ENCODE data around the gene FAM131C. TPM values are rescaled to one million over a fixed set of nuclear protein-coding genes. Genes with fewer than 3 reads are reported as not detected.

FAM131C gene
- total RNA-seq, 1 experiment from 2014 or later = 3.4 TPM

DNA sequence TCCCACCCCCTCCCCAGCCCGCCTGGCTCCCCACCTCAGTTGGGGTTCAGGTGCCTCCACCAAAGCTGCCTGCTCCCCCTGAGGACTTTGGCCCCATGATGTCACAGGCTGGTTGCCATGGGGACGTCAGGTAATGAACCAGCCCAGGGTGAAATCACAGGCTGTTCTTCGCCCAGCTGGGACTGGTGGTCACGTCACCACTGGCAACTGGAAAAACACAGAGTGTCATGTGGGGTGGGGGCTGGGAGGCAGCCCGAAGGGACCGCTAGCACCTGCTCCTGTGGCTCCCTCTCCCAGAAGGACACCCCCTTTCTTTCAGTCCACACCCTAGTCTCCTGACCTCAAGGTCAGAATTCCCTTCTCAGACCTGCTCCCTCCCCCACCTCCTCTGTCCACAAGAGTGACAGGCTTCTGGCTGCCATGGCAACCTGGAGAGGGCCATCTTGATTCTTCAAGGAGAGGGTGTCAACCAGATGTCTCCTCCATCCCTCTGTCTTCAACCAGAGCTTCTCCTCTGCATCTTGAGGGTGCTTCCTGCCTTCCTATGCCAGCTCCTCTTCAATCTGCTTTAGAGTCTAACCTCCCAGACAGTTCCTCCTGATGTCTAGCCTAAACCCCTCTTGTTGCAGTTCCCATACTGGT, 6.2 kb downstream of the FAM131C start:
- no peak overlapping the region for H3K27ac ChIP-seq (ENCODE audit: low read length)
- H3K27me3 ChIP-seq (ENCODE audit: control insufficient read depth, insufficient read depth, low read length) = no peaks in the 10 kb centered on the region
- ChIA-PET CTCF (interaction anchor here (0.6 to 1.4 kb wide), 3 partner anchors 11 to 110 kb away, joined by 3 to 6 read pairs (median 5); no protein-coding TSS in a partner anchor), POLR2A (no interaction called here)
- in situ Hi-C loops (cut with HindIII; ENCODE audit: low pct_unique_long_range_greater_than_20kb, low sequenced_read_pairs) (no loop called here), intact Hi-C loops (cut with micrococcal nuclease; ENCODE audit: unreplicated experiment) (no loop called here)
- H3K36me3 ChIP-seq (ENCODE audit: control insufficient read depth, insufficient read depth, low read length) = no peaks in the 10 kb centered on the region
- H3K9me3 ChIP-seq (ENCODE audit: control insufficient read depth, insufficient read depth, low read depth, low read length) = no peaks in the 10 kb centered on the region
- no TSS peak for BruUV-seq (replicated peaks)
- peaks cover 3% of the 10 kb centered on the region; the same call in 1 of the 2 replicates for H3K4me1 ChIP-seq (ENCODE audit: control insufficient read depth, insufficient read depth, low read length)
- no peak for TF ChIP-seq REST (IDR thresholded peaks at IDR 0.05; ENCODE audit: insufficient read depth in 1 of 2, low read depth in 2 of 2, low read length in 1 of 2)
- TF ChIP-seq POLR2AphosphoS5 (IDR thresholded peaks at IDR 0.05; ENCODE audit: low read depth, low read length) = no peak
- TF ChIP-seq TCF7L2 (IDR thresholded peaks at IDR 0.05; ENCODE audit: low read depth, low read length) = no peak
- no peak for TF ChIP-seq CTCF (IDR thresholded peaks at IDR 0.05)
- no peak for TF ChIP-seq SIN3A (IDR thresholded peaks at IDR 0.05; ENCODE audit: borderline replicate concordance, insufficient read depth, low read depth, low read length)
- ATAC-seq (no peak), DNase-seq (ENCODE audit: low read depth, low spot score) (no peak)
- no peak overlapping the region for H3K4me3 ChIP-seq (ENCODE audit: low read depth in 2 of 2, low read length in 2 of 2)

DNA sequence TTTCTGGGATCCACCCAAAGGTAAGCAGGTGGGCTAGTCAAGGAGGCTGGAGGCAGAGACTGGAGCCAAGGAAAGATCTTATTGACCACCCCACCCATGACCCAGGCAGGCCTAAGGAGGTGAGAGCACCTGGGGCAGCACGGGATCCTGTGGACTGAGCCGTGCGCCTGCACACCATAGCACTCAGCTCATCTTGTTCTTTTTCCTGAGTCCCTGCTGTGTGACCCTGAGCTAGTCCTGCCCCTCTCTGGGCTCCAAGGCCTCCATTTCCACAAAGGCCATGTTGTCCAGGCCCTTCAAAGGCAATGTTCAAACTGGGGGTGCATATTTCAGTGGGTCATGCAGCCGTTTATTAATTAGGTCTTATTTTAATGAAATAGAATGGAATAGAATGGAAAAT, 7.2 kb downstream of the FAM131C start:
- no peaks in the 10 kb centered on the region for H3K27me3 ChIP-seq (ENCODE audit: control insufficient read depth, insufficient read depth, low read length)
- in situ Hi-C loops (cut with HindIII; ENCODE audit: low pct_unique_long_range_greater_than_20kb, low sequenced_read_pairs) (no loop called here), intact Hi-C loops (cut with micrococcal nuclease; ENCODE audit: unreplicated experiment) (no loop called here)
- ChIA-PET CTCF (no interaction called here), POLR2A (no interaction called here)
- no peaks in the 10 kb centered on the region for H3K36me3 ChIP-seq (ENCODE audit: control insufficient read depth, insufficient read depth, low read length)
- no peak overlapping the region for H3K27ac ChIP-seq (ENCODE audit: low read length)
- peaks cover 3% of the 10 kb centered on the region; the same call in 1 of the 2 replicates for H3K4me1 ChIP-seq (ENCODE audit: control insufficient read depth, insufficient read depth, low read length)
- TF ChIP-seq SIN3A (IDR thresholded peaks at IDR 0.05; ENCODE audit: borderline replicate concordance, insufficient read depth, low read depth, low read length) = no peak
- TF ChIP-seq TCF7L2 (IDR thresholded peaks at IDR 0.05; ENCODE audit: low read depth, low read length) = no peak
- no peak for TF ChIP-seq POLR2AphosphoS5 (IDR thresholded peaks at IDR 0.05; ENCODE audit: low read depth, low read length)
- no peak for TF ChIP-seq REST (IDR thresholded peaks at IDR 0.05; ENCODE audit: insufficient read depth in 1 of 2, low read depth in 2 of 2, low read length in 1 of 2)
- no peak for ATAC-seq
- BruUV-seq (replicated peaks) = no TSS peak
- no peak overlapping the region for H3K4me3 ChIP-seq (ENCODE audit: low read depth in 2 of 2, low read length in 2 of 2)
- DNase-seq (ENCODE audit: low read depth, low spot score) = no peak
- H3K9me3 ChIP-seq (ENCODE audit: control insufficient read depth, insufficient read depth, low read depth, low read length) = no peaks in the 10 kb centered on the region

Measured in Panc1 (cell line).